Peyer's patch (tissue), 4 donors: ENCODE measurements around the gene STIP1. TPM values are rescaled to one million over a fixed set of nuclear protein-coding genes. Genes with fewer than 3 reads are reported as not detected.

ENCODE experiments used
- DNase-seq, 3 donors: peaks; one replicate each; pipeline ENCODE4 v3.0.0-alpha.2; 2017 to 2019
- H3K27ac ChIP-seq, 4 donors: fragments of 200-600 bp; sonication (generic); one replicate each; pipeline ENCODE4 v1.5.1; 2016 to 2019
- H3K27me3 ChIP-seq, 2 donors: fragments of 200-600 bp; sonication (generic); one replicate each; pipeline ENCODE4 v1.5.1; 2019
- H3K36me3 ChIP-seq, 3 donors: fragments of 200-600 bp; sonication (generic); one replicate each; pipeline ENCODE4 v1.5.1; 2016 to 2019
- H3K4me1 ChIP-seq, 4 donors: fragments of 200-600 bp; sonication (generic); one replicate each; pipeline ENCODE4 v1.5.1; 2016 to 2019
- H3K4me3 ChIP-seq, 4 donors: fragments of 200-600 bp; sonication (generic); 1 replicate in 3 of 4; 2 replicates in 1 of 4; pipeline ENCODE4 v1.5.1; 2016 to 2019; ENCODE audit warnings: mild to moderate bottlenecking in 1 of 4
- H3K9me3 ChIP-seq, 4 donors: fragments of 200-600 bp; sonication (generic); one replicate each; pipeline ENCODE4 v1.5.1; 2016 to 2019; ENCODE audit warnings: mild to moderate bottlenecking in 1 of 4
- POLR2A ChIP-seq, 2 donors: fragments of 450-650 bp; IDR thresholded peaks; one replicate each; pipeline ENCODE4 v1.5.1; 2017; ENCODE audit warnings: antibody characterized with exemption in 2 of 2, mild to moderate bottlenecking in 2 of 2, moderate library complexity in 2 of 2
- total RNA-seq, 4 donors: library from RNA; depleted of rRNA; stranded (reverse); fragments of >200 nt; gene quantifications; one replicate each; pipeline ENCODE4 v1.1.0, GENCODE V29; 2016
- TF ChIP-seq, protein P1 (sequence below), 6 experiments: fragments of 450-650 bp in 4 of 6; fragments of 200-600 bp in 2 of 6; sonication (generic) in 1 of 6; IDR thresholded peaks; one replicate each; pipeline ENCODE4 v1.5.1; 2017 to 2019; ENCODE audit warnings: antibody characterized with exemption in 6 of 6, mild to moderate bottlenecking in 3 of 6, moderate library complexity in 1 of 6

The STIP1 gene
- total RNA-seq, 4 donors from 2014 or later: 50.3 to 106 (median 67.0) TPM

DNA sequence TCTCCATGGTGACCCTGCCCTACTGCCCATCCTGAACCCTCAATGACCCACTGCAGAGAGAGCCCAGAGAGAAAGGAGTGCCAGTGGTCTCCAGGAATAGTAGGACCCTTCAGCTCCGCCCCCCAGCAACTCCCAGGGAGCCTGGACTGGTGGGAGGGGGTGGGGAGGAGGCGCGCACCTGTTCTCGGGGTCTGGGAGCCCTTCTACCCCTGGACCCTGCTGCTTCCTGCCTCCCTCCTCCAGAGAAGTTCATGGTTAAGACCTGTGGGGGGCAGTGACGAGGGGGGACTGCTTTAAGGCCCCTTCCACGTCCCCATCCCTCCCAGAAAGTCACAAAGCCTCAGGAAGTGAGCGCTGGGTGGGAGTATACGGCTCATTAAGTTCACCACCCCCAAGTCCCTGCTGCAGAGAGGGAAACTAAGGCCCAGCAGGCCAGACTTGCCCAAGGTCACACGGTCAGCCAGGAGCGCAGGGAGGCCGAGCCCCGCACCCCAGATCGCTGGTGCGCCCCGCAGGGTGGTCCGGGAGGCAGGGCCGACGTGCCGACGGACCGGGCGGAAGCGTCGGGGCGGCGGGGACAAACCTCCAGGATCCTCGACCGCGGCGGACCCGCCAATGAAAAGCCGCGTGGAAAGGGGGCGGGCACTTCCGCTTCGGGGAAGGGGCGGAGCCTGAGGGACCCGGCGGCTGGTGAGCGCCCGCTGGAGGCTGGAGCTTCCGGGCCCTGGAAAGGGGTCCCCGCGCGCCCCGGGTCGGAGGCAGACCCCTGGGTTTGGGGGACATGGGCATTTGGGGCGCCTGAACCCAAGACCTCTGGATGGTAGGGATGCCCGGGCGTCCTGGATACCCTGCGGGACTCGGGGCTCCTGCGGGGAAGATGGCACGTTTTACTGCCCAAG is 39.9 kb downstream of the STIP1 start, which contains the start of the genes NUDT22 and TRPT1:
Gene NUDT22, plus strand, starts transcription at position 667 of the 899 bp plus-strand sequence. CDS start 379 bp downstream, outside the sequence.
Gene TRPT1, minus strand, starts transcription at position 579 of the 899 bp plus-strand sequence. Its CDS starts 326 bp downstream, at position 253.
- TF ChIP-seq POLR2A (IDR thresholded peaks at IDR 0.05): peak; percentile 90 to 91
- TF ChIP-seq, protein P1, sequence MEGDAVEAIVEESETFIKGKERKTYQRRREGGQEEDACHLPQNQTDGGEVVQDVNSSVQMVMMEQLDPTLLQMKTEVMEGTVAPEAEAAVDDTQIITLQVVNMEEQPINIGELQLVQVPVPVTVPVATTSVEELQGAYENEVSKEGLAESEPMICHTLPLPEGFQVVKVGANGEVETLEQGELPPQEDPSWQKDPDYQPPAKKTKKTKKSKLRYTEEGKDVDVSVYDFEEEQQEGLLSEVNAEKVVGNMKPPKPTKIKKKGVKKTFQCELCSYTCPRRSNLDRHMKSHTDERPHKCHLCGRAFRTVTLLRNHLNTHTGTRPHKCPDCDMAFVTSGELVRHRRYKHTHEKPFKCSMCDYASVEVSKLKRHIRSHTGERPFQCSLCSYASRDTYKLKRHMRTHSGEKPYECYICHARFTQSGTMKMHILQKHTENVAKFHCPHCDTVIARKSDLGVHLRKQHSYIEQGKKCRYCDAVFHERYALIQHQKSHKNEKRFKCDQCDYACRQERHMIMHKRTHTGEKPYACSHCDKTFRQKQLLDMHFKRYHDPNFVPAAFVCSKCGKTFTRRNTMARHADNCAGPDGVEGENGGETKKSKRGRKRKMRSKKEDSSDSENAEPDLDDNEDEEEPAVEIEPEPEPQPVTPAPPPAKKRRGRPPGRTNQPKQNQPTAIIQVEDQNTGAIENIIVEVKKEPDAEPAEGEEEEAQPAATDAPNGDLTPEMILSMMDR (IDR thresholded peaks at IDR 0.05): peak in 1 of 6 experiments; percentile 3
- DNase-seq: peak; percentile 92 to 97 (median 97)
- Histone ChIP-seq H3K4me1 (peaks cover 0 to 37% (median 12%) of the 10 kb centered on the region in 4 donors), H3K36me3 (peaks cover 0 to 18% (median 0%) of the 10 kb centered on the region in 3 donors), H3K27ac (peak within 1 kb of the TSS; percentile 86 to 97 (median 92)), H3K4me3 (peak within 1 kb of the TSS; percentile 67 to 87 (median 76)), H3K27me3 (no peaks in the 10 kb centered on the region), H3K9me3 (no peaks in the 10 kb centered on the region)

DNA sequence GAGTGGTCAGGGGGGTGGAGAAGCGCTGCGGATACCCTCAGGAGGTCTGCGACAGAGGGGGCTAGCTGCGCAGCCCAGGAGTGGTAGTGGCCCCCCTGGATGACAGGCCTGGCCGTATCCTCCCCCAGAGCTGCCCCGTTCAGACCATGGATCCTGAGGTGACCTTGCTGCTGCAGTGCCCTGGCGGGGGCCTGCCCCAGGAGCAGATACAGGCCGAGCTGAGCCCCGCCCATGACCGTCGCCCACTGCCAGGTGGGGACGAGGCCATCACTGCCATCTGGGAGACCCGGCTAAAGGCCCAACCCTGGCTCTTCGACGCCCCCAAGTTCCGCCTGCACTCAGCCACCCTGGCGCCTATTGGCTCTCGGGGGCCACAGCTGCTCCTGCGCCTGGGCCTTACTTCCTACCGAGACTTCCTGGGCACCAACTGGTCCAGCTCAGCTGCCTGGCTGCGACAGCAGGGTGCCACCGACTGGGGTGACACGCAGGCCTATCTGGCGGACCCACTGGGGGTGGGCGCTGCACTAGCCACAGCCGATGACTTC is 40.6 kb downstream of the STIP1 start:
- peak; percentile 77 to 89 (median 85) for DNase-seq
- H3K4me3 ChIP-seq: peak overlapping the region; percentile 67 to 87 (median 76)
- H3K27ac ChIP-seq: peak overlapping the region; percentile 86 to 97 (median 92)
- peaks cover 0 to 41% (median 13%) of the 10 kb centered on the region in 4 donors for H3K4me1 ChIP-seq
- H3K36me3 ChIP-seq: peaks cover 0 to 10% (median 0%) of the 10 kb centered on the region in 3 donors
- no peaks in the 10 kb centered on the region for H3K9me3 ChIP-seq
- TF ChIP-seq, protein P1 (IDR thresholded peaks at IDR 0.05): peak in 1 of 6 experiments; percentile 8
- TF ChIP-seq POLR2A (IDR thresholded peaks at IDR 0.05): no peak
- no peaks in the 10 kb centered on the region for H3K27me3 ChIP-seq

DNA sequence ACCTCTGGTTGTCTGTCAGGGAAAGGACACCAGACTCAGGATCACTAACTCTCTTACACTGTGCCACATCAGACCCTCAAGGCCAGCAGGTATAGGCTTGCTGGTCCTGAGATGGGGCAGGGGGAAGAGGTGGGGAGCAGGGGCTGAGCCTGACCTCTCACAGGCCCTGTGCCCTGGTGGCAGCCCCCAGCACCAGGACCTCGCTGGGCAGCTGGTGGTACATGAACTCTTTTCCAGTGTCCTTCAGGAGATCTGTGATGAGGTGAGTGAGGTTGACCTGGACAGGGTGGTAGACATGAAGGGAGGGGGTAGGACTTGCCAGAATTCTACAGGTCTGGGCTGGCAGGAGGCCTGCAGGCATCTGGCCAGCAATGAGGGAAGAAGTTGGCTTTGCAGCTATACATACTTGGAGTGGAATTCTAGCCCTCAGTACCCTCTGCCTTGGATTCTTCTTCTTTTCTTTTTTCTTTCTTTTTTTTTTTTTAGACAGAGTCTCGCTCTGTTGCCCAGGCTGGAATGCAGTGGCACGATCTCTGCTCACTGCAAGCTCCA is 41.5 kb downstream of the STIP1 start:
- Histone ChIP-seq H3K4me1 (peaks cover 0 to 49% (median 15%) of the 10 kb centered on the region in 4 donors), H3K36me3 (peaks cover 0 to 6% (median 0%) of the 10 kb centered on the region in 3 donors), H3K27ac (peak overlapping the region; percentile 86 to 97 (median 92)), H3K4me3 (peak overlapping the region; percentile 67 to 87 (median 76)), H3K9me3 (no peaks in the 10 kb centered on the region), H3K27me3 (no peaks in the 10 kb centered on the region)
- TF ChIP-seq POLR2A (IDR thresholded peaks at IDR 0.05): no peak
- TF ChIP-seq, protein P1 (IDR thresholded peaks at IDR 0.05): no peak
- no peak for DNase-seq

DNA sequence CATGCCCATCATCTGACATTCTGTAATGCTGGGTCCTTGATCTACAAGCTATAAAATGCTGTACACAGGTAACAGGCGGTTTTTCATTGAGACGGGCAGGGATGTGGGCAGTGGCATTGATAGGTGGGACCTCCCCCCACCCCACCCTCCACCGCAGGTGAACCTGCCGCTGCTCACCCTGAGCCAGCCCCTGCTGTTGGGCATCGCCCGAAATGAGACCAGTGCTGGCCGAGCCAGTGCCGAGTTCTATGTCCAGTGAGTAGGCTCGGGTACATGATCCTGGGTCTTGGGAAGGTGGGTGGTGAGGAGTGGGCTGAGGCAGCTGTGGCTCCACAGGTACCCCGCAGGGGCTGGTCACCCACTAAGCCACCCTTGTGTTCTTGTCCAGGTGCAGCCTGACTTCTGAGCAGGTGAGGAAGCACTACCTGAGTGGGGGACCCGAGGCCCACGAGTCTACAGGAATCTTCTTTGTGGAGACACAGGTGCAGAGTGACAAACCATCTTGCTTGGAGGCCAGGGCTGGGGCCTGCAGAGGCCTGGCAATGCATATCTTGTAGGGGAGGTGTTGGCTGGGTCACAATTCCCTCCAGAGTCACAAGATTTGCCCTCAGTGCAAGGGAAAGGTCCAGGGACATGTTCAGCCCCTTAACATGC is 43.2 kb downstream of the STIP1 start:
- H3K36me3 ChIP-seq: no peaks in the 10 kb centered on the region
- peak overlapping the region; percentile 90 to 94 (median 92) for H3K27ac ChIP-seq
- peaks cover 0 to 61% (median 22%) of the 10 kb centered on the region in 4 donors for H3K4me1 ChIP-seq
- H3K27me3 ChIP-seq: no peaks in the 10 kb centered on the region
- H3K4me3 ChIP-seq: peak overlapping the region in 2 of 4 donors; percentile 86 to 89
- no peak for DNase-seq
- H3K9me3 ChIP-seq: no peaks in the 10 kb centered on the region
- TF ChIP-seq, protein P1 (IDR thresholded peaks at IDR 0.05): no peak
- TF ChIP-seq POLR2A (IDR thresholded peaks at IDR 0.05): no peak

DNA sequence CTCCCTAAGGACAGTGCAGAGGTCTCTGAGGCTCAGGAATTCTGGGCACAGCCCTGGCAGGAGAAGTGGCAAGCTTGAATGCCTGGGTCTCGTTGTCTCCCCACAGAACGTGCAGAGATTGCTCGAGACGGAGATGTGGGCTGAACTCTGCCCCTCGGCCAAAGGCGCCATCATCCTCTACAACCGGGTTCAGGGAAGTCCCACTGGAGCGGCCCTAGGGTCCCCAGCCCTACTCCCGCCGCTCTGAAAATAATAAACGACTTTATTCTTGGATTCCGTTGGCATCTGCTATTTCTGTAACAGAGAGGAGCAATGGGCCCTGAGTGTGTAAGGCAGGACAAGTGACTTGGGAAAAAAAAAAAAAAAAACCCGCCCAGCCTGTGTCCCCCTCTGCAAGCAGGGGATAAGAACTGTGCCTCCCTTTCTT is 43.8 kb downstream of the STIP1 start:
- no peaks in the 10 kb centered on the region for H3K27me3 ChIP-seq
- peak overlapping the region; percentile 54 to 89 (median 74) for H3K4me3 ChIP-seq
- H3K36me3 ChIP-seq: no peaks in the 10 kb centered on the region
- peaks cover 0 to 60% (median 22%) of the 10 kb centered on the region in 4 donors for H3K4me1 ChIP-seq
- no peaks in the 10 kb centered on the region for H3K9me3 ChIP-seq
- no peak for DNase-seq
- H3K27ac ChIP-seq: peak overlapping the region; percentile 90 to 94 (median 92)
- TF ChIP-seq, protein P1 (IDR thresholded peaks at IDR 0.05): no peak
- no peak for TF ChIP-seq POLR2A (IDR thresholded peaks at IDR 0.05)
